ENCODE data around the gene CHRD.

DNA sequence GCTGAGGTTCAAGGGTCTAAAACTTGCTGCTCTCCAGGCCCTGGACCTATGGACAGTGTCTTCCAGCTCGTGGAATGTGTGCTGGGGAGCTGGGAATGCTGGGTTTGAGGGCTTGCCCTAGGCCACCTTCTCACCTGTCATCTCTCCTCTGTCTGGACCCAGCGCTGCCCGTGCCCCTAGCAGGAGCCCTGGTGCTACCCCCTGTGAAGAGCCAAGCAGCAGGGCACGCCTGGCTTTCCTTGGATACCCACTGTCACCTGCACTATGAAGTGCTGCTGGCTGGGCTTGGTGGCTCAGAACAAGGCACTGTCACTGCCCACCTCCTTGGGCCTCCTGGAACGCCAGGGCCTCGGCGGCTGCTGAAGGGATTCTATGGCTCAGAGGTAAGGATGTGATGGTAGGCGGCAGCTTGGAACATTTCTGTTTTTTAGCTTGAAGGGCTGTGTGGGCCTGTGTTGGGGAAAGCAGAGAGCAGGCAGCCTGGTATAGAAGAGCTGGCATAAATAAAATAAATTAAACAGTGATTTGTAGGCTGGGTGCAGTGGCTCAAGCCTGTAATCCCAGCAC is 5.1 kb downstream of the CHRD start:
- TF ChIP-seq, protein P1, sequence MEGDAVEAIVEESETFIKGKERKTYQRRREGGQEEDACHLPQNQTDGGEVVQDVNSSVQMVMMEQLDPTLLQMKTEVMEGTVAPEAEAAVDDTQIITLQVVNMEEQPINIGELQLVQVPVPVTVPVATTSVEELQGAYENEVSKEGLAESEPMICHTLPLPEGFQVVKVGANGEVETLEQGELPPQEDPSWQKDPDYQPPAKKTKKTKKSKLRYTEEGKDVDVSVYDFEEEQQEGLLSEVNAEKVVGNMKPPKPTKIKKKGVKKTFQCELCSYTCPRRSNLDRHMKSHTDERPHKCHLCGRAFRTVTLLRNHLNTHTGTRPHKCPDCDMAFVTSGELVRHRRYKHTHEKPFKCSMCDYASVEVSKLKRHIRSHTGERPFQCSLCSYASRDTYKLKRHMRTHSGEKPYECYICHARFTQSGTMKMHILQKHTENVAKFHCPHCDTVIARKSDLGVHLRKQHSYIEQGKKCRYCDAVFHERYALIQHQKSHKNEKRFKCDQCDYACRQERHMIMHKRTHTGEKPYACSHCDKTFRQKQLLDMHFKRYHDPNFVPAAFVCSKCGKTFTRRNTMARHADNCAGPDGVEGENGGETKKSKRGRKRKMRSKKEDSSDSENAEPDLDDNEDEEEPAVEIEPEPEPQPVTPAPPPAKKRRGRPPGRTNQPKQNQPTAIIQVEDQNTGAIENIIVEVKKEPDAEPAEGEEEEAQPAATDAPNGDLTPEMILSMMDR (IDR thresholded peaks at IDR 0.05): no peak
- TF ChIP-seq POLR2A (IDR thresholded peaks at IDR 0.05): no peak

Data from esophagus squamous epithelium (tissue), 4 donors.